ENCODE data around the gene FAM111A.

Gene FAM111A

DNA sequence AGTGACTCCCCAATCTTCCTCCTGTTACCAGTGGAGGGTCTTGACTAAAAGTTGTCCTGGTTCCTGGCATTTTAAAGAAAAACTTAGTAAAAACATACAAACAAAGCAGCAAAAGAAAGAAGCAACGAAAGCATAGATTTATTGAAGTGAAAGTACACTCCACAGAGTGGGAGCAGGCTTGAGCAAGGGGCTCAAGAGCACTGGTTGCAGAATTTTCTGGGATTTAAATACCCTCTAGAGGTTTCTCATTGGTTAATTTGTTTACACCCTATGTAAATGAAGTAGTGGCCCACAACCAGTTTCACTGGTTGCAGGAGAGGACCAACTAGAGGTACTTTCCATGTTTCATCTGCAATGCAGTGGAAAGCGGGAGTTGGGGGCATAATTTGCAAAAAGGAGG is 24.9 kb upstream of the FAM111A start:
- Histone ChIP-seq H3K4me3 (ENCODE audit: low read depth, low read length) (no peak overlapping the region), H3K4me1 (ENCODE audit: control insufficient read depth, insufficient read depth, low read length) (no peaks in the 10 kb centered on the region), H3K27ac (ENCODE audit: extremely low read depth, low read depth, low read length) (no peak overlapping the region), H3K9me3 (ENCODE audit: control insufficient read depth, insufficient read depth, low read depth, low read length) (no peaks in the 10 kb centered on the region), H3K36me3 (ENCODE audit: control insufficient read depth in 2 of 2, insufficient read depth in 1 of 2, low read length in 2 of 2) (peaks cover 4 to 74% of the 10 kb centered on the region in 2 experiments; a peak in 2 of 3 replicates)
- TF ChIP-seq ZNF274 (IDR thresholded peaks at IDR 0.05; ENCODE audit: low read length) (no peak), ZNF274 (tag by site-specific recombination; IDR thresholded peaks at IDR 0.05; ENCODE audit: borderline replicate concordance) (no peak), OVOL3 (tag by site-specific recombination; IDR thresholded peaks at IDR 0.05) (no peak), GLI4 (tag by site-specific recombination; IDR thresholded peaks at IDR 0.05) (no peak), ZNF23 (tag by site-specific recombination; IDR thresholded peaks at IDR 0.05; ENCODE audit: borderline replicate concordance) (no peak), ZNF132 (tag by site-specific recombination; IDR thresholded peaks at IDR 0.05; ENCODE audit: borderline replicate concordance) (no peak), ZNF302 (tag by site-specific recombination; IDR thresholded peaks at IDR 0.05; ENCODE audit: low read depth) (no peak), ZNF624 (tag by site-specific recombination; IDR thresholded peaks at IDR 0.05) (no peak)
- TF ChIP-seq, protein P1, sequence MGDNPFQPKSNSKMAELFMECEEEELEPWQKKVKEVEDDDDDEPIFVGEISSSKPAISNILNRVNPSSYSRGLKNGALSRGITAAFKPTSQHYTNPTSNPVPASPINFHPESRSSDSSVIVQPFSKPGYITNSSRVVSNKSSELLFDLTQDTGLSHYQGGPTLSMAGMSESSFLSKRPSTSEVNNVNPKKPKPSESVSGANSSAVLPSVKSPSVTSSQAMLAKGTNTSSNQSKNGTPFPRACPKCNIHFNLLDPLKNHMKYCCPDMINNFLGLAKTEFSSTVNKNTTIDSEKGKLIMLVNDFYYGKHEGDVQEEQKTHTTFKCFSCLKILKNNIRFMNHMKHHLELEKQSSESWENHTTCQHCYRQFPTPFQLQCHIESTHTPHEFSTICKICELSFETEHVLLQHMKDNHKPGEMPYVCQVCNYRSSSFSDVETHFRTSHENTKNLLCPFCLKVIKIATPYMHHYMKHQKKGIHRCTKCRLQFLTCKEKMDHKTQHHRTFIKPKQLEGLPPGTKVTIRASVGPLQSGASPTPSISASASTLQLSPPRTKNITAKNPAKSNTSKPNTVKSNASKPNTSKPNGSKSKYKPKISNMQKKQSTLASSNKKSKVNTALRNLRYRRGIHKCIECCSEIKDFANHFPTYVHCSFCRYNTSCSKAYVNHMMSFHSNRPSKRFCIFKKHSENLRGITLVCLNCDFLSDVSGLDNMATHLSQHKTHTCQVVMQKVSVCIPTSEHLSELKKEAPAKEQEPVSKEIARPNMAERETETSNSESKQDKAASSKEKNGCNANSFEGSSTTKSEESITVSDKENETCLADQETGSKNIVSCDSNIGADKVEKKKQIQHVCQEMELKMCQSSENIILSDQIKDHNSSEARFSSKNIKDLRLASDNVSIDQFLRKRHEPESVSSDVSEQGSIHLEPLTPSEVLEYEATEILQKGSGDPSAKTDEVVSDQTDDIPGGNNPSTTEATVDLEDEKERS (tag by site-specific recombination; IDR thresholded peaks at IDR 0.05) = no peak
- ChIA-PET CTCF (no interaction called here), POLR2A (no interaction called here)

DNA sequence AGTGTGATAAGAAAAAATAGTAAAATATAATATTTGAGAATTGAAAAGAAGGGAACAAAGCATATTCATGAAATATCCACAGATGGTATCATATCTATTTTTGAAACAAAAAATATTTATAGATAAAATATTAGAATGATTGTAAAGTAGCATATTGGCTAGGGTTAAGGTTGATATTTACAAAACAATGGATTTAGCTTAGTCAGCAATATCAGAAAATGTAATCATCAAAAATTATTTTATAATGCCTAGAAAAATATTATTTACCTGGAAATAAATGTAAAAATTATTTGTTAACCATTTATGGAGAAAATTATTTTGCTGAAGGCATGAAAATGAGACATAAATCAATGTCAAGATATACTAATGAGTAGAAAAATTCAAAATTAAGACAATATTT is 22.8 kb upstream of the FAM111A start:
- CTCF ChIA-PET = interaction anchor here (0.7 kb wide), 1 partner anchor 37 kb away, joined by 3 read pairs; no protein-coding TSS in a partner anchor
- POLR2A ChIA-PET = no interaction called here
- TF ChIP-seq MEIS1 (CRISPR knock-in tag; IDR thresholded peaks at IDR 0.05; ENCODE audit: borderline replicate concordance) (no peak), YY2 (tag by site-specific recombination; IDR thresholded peaks at IDR 0.05) (no peak), ZNF169 (tag by site-specific recombination; IDR thresholded peaks at IDR 0.05) (no peak), ZNF184 (tag by site-specific recombination; IDR thresholded peaks at IDR 0.05) (no peak), ZBTB48 (tag by site-specific recombination; IDR thresholded peaks at IDR 0.05) (no peak)
- TF ChIP-seq, protein P2, sequence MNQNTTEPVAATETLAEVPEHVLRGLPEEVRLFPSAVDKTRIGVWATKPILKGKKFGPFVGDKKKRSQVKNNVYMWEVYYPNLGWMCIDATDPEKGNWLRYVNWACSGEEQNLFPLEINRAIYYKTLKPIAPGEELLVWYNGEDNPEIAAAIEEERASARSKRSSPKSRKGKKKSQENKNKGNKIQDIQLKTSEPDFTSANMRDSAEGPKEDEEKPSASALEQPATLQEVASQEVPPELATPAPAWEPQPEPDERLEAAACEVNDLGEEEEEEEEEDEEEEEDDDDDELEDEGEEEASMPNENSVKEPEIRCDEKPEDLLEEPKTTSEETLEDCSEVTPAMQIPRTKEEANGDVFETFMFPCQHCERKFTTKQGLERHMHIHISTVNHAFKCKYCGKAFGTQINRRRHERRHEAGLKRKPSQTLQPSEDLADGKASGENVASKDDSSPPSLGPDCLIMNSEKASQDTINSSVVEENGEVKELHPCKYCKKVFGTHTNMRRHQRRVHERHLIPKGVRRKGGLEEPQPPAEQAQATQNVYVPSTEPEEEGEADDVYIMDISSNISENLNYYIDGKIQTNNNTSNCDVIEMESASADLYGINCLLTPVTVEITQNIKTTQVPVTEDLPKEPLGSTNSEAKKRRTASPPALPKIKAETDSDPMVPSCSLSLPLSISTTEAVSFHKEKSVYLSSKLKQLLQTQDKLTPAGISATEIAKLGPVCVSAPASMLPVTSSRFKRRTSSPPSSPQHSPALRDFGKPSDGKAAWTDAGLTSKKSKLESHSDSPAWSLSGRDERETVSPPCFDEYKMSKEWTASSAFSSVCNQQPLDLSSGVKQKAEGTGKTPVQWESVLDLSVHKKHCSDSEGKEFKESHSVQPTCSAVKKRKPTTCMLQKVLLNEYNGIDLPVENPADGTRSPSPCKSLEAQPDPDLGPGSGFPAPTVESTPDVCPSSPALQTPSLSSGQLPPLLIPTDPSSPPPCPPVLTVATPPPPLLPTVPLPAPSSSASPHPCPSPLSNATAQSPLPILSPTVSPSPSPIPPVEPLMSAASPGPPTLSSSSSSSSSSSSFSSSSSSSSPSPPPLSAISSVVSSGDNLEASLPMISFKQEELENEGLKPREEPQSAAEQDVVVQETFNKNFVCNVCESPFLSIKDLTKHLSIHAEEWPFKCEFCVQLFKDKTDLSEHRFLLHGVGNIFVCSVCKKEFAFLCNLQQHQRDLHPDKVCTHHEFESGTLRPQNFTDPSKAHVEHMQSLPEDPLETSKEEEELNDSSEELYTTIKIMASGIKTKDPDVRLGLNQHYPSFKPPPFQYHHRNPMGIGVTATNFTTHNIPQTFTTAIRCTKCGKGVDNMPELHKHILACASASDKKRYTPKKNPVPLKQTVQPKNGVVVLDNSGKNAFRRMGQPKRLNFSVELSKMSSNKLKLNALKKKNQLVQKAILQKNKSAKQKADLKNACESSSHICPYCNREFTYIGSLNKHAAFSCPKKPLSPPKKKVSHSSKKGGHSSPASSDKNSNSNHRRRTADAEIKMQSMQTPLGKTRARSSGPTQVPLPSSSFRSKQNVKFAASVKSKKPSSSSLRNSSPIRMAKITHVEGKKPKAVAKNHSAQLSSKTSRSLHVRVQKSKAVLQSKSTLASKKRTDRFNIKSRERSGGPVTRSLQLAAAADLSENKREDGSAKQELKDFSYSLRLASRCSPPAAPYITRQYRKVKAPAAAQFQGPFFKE (tag by site-specific recombination; IDR thresholded peaks at IDR 0.05; ENCODE audit: borderline replicate concordance) = no peak
- Histone ChIP-seq H3K27ac (ENCODE audit: extremely low read depth, low read depth, low read length) (no peak overlapping the region), H3K36me3 (ENCODE audit: control insufficient read depth in 2 of 2, insufficient read depth in 1 of 2, low read length in 2 of 2) (peaks cover 9 to 72% of the 10 kb centered on the region in 2 experiments; a peak in 2 of 3 replicates), H3K9me3 (ENCODE audit: control insufficient read depth, insufficient read depth, low read depth, low read length) (no peaks in the 10 kb centered on the region), H3K4me1 (ENCODE audit: control insufficient read depth, insufficient read depth, low read length) (no peaks in the 10 kb centered on the region), H3K4me3 (ENCODE audit: low read depth, low read length) (no peak overlapping the region)
